GM12873 (cell line): ENCODE results near the gene STMP1.

ENCODE experiments used
- CTCF ChIP-seq: IDR thresholded peaks from 2 replicates; pipeline ENCODE4 v1.5.1; 2012; ENCODE audit warnings: low read depth, mild to moderate bottlenecking, moderate library complexity, low read length, control low read depth; ENCODE audit not compliant: insufficient read depth; ENCODE audit errors: missing control alignments

The STMP1 gene

GRCh38 chr7:135713836-135714470 lies 51.6 kb downstream of the STMP1 start:
- TF ChIP-seq CTCF, result no peak

- TF ChIP-seq CTCF, result no peak
These were observed 52.3 kb downstream of the STMP1 start for GRCh38 chr7:135714534-135715009.

GRCh38 chr7:135715055-135715522 lies 52.8 kb downstream of the STMP1 start:
- no peak for TF ChIP-seq CTCF

- no peak for TF ChIP-seq CTCF
These were observed 53.4 kb downstream of the STMP1 start for GRCh38 chr7:135715673-135716072.

- TF ChIP-seq CTCF, result no peak
These were observed 54.4 kb downstream of the STMP1 start for GRCh38 chr7:135716677-135717238.

GRCh38 chr7:135717693-135718092 lies 55.4 kb downstream of the STMP1 start:
- TF ChIP-seq CTCF, result no peak

GRCh38 chr7:135718219-135718618 lies 55.9 kb downstream of the STMP1 start:
- no peak for TF ChIP-seq CTCF
